Measurements from ENCODE around the gene WNT8A. TPM values are rescaled to one million over a fixed set of nuclear protein-coding genes. Genes with fewer than 3 reads are reported as not detected.

Gene WNT8A
- total RNA-seq, 1 experiment from 2014 or later = not detected

DNA sequence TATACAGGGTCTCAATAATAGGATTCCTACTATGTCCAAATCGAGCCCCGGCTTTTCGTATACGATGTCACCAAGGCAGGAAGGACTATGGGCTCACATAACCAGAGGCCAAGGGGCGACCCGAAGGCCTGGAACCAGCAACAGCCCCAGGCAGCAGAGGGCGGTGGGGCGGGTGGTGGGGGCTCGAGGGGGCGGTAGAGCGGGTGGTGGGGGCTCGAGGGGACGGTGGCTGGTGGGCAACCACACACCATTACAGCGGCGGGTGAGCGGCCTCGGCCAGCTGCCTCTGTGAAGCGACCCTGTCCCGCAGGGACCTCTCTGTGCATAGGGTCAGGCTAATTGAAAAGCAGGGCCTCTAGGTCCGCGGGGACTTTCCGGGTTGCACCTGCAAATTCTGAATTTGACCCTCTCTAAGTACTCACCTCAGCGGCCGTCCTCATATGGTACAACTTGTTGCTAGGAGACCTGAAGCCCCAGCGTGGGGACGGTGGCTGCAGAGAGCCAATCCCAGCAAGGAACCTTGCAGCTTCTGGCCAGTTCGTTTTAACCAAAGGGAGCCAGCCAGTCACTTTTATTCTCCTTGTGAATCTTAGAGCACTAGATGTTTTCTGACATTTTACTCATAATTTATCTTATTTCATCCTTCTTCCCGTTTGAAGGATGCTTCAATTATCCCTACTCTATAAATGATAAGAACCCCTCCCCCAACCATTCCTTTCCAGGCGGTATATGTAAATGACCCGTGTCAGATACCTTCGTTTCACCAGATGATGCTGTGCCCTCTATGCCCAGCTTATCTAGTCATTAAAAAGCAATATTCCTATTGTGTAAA is 55.3 kb downstream of the WNT8A start, which contains the start of gene NME5:
NME5 (minus strand) TSS at position 480 of the 832 bp plus-strand sequence. CDS start 648 bp downstream, outside the sequence.
- DNase-seq (ENCODE audit: low read depth) = peak; percentile 39

DNA sequence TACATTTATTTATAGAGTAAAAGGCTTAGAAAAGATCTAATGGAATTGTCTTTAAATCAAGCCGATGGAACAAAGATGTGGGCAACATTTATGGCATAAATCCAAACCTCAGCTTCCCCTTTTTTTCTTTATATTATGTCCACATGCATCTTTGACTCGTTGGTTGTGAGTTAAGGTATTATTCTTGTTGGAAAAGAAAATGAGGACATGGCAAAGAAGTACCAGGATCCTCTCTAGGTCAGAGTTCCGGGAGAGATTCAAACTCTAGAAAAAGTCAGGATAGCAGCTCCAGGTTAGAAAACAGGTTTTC is 55.9 kb downstream of the WNT8A start:
- DNase-seq (ENCODE audit: low read depth) = no peak

DNA sequence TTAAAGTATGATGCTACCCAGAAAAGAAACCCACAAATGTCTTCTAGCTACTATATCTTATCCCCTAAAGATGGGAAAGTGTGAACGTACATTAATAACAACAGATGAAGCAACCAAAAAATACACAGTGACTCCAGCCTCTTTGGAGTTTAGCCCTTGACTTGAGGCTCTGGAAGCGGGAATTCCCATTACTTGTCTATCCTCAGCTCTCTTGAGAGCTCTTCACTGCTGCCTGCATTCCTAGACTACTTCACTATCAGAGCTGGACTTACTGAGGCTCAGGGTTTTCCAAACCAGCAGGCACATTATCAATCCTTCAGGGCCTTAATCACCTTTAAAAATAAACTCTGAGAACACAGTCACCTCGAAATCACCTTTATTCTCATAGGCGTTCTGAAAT is 56.4 kb downstream of the WNT8A start:
- no peak for DNase-seq (ENCODE audit: low read depth)

Small RNAs within 50 kb of the gene (small RNA-seq; reads per million reads assigned to genes)
- gene RNU6-1148P (not detected), gene RNU6-460P (0.18 reads per million), gene RNU6-888P (not detected)

Other genes starting within 250 kb of the WNT8A start
- not detected in 2 replicates for gene MYOT, start 216.2 kb upstream of the WNT8A start, total RNA-seq (2014; rRNA removed; shearing (Covaris generic))
- gene PKD2L2, start 194.6 kb upstream of the WNT8A start, total RNA-seq (2014; rRNA removed; shearing (Covaris generic)) = not detected in 2 replicates
- gene FAM13B, start 51.0 kb upstream of the WNT8A start, total RNA-seq (2014; rRNA removed; shearing (Covaris generic)) = 6.1 and 10.4 TPM in 2 replicates
- gene NME5, start 55.4 kb downstream of the WNT8A start, total RNA-seq (2014; rRNA removed; shearing (Covaris generic)) = not detected in 2 replicates
- gene BRD8, start 94.6 kb downstream of the WNT8A start, total RNA-seq (2014; rRNA removed; shearing (Covaris generic)) = 48.9 and 59.1 TPM in 2 replicates
- gene KIF20A, start 95.1 kb downstream of the WNT8A start, total RNA-seq (2014; rRNA removed; shearing (Covaris generic)) = 99.6 and 107 TPM in 2 replicates
- 55.0 and 56.1 TPM in 2 replicates for gene CDC23, start 129.3 kb downstream of the WNT8A start, total RNA-seq (2014; rRNA removed; shearing (Covaris generic))
- gene GFRA3, start 190.6 kb downstream of the WNT8A start, total RNA-seq (2014; rRNA removed; shearing (Covaris generic)) = not detected in 2 replicates
- 14.0 and 15.5 TPM in 2 replicates for gene CDC25C, start 247.8 kb downstream of the WNT8A start, total RNA-seq (2014; rRNA removed; shearing (Covaris generic))

All from HT1080 (cell line).